K562 (cell line): ENCODE data around the gene IFNA8.

Experiments
- CBX2 ChIP-seq: fragments of 200-600 bp; sonication (generic); IDR thresholded peaks from one replicate; pipeline ENCODE4 v1.6.1; 2012; ENCODE audit warnings: mild to moderate bottlenecking, low read length, inconsistent platforms; ENCODE audit not compliant: insufficient read depth, poor library complexity, severe bottlenecking
- FOXJ3 ChIP-seq: sonication (generic); formaldehyde crosslinking; IDR thresholded peaks from 2 replicates; pipeline ENCODE4 v1.4.0; 2020; ENCODE audit warnings: mild to moderate bottlenecking, missing genetic modification reagents
- FOXK2 ChIP-seq, 2 experiments: fragments of 450-650 bp; IDR thresholded peaks in 1 of 2; conservative IDR thresholded peaks in 1 of 2; 2 replicates each; pipeline ENCODE4 v1.6.1; 2016; ENCODE audit warnings: low read depth in 2 of 2, mild to moderate bottlenecking in 1 of 2
- JUNB ChIP-seq: fragments of 450-650 bp; formaldehyde crosslinking; conservative IDR thresholded peaks from 2 replicates; pipeline ENCODE4 v1.4.0; 2020; ENCODE audit warnings: mild to moderate bottlenecking
- MYC ChIP-seq, 2 experiments: fragments of 250-450 bp in 1 of 2; sonication (Bioruptor Pico) in 1 of 2; IDR thresholded peaks; 2 replicates each; pipeline versions ENCODE4 v1.5.1 to v1.6.1; 2012 to 2021; ENCODE audit warnings: low read depth in 2 of 2, borderline replicate concordance in 1 of 2, improper control_type of control experiment in 1 of 2, low read length in 1 of 2, mild to moderate bottlenecking in 1 of 2, moderate library complexity in 1 of 2
- POLR2A ChIP-seq: fragments of 450-650 bp; conservative IDR thresholded peaks from 2 replicates; pipeline ENCODE4 v1.6.1; 2016
- TAF1 ChIP-seq: IDR thresholded peaks from 2 replicates; pipeline ENCODE4 v1.6.1; 2011; ENCODE audit warnings: mild to moderate bottlenecking, low read length, moderate library complexity; ENCODE audit not compliant: insufficient read depth, control insufficient read depth, severe bottlenecking; ENCODE audit errors: extremely low read depth
- ZNF282 ChIP-seq: sonication (generic); formaldehyde crosslinking; IDR thresholded peaks from 2 replicates; pipeline ENCODE4 v1.8.1; 2023; ENCODE audit warnings: missing genetic modification reagents
- TF ChIP-seq, protein P1 (sequence below): fragments of 250-450 bp; sonication (Bioruptor Pico); IDR thresholded peaks from 2 replicates; pipeline ENCODE4 v1.5.0; 2020; ENCODE audit warnings: mild to moderate bottlenecking, borderline replicate concordance
- TF ChIP-seq, protein P2 (sequence below): fragments of 450-650 bp; IDR thresholded peaks from 2 replicates; pipeline ENCODE4 v1.6.1; 2016; ENCODE audit warnings: missing biosample characterization, missing genetic modification characterization

DNA sequence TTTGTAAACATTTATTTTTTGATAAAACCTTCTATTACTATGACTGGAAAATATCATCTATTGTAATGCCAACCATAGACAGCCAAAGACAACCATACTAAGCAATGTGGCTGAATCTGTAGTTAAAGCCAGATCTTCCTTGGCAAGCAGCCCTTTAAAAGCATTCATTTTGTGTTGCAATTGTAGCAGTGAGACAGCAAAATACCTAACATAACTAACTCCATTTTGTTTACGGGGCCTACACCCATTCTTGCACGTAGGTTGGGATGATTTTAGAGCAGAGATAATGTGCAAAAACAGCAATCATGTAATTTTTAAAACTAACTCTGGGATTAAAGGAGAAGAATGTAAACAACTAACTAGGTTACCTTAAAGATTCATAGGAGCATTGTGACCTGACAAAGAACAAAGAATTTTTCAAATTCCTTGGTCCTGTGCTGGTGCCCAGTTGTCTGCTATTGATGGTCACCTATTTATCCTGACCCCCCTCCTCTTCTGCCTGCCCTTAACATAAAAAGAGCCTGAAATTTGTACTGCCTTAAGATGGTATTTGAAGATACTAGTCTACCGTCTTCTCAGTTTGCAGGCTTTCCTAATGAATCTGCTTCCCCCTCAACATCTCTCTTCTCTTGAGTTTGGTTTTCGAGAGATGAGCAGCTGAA lies 41.9 kb downstream of the IFNA8 start:
- TF ChIP-seq POLR2A (no peak), TAF1 (no peak), FOXJ3 (no peak), CBX2 (no peak), FOXK2 (conservative IDR thresholded peaks at IDR 0.05 in 1 of 2, IDR thresholded peaks at IDR 0.05 in 1 of 2; ENCODE audit: low read depth in 2 of 2) (no peak), JUNB (CRISPR knock-in tag) (no peak), MYC (IDR thresholded peaks at IDR 0.05; ENCODE audit: low read depth, low read length) (no peak), MYC (CRISPR knock-in tag; IDR thresholded peaks at IDR 0.05; ENCODE audit: borderline replicate concordance, low read depth) (no peak), ZNF282 (CRISPR knock-in tag) (no peak)
- TF ChIP-seq, protein P1, sequence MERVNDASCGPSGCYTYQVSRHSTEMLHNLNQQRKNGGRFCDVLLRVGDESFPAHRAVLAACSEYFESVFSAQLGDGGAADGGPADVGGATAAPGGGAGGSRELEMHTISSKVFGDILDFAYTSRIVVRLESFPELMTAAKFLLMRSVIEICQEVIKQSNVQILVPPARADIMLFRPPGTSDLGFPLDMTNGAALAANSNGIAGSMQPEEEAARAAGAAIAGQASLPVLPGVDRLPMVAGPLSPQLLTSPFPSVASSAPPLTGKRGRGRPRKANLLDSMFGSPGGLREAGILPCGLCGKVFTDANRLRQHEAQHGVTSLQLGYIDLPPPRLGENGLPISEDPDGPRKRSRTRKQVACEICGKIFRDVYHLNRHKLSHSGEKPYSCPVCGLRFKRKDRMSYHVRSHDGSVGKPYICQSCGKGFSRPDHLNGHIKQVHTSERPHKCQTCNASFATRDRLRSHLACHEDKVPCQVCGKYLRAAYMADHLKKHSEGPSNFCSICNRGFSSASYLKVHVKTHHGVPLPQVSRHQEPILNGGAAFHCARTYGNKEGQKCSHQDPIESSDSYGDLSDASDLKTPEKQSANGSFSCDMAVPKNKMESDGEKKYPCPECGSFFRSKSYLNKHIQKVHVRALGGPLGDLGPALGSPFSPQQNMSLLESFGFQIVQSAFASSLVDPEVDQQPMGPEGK (CRISPR knock-in tag), result no peak
- TF ChIP-seq, protein P2, sequence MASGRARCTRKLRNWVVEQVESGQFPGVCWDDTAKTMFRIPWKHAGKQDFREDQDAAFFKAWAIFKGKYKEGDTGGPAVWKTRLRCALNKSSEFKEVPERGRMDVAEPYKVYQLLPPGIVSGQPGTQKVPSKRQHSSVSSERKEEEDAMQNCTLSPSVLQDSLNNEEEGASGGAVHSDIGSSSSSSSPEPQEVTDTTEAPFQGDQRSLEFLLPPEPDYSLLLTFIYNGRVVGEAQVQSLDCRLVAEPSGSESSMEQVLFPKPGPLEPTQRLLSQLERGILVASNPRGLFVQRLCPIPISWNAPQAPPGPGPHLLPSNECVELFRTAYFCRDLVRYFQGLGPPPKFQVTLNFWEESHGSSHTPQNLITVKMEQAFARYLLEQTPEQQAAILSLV (tag), result no peak
